Liver (tissue), 3 donors: ENCODE results near the gene MCFD2.

ENCODE experiments used
- EGR1 ChIP-seq, 2 donors: IDR thresholded peaks; 2 replicates each; pipeline ENCODE4 v1.6.1; 2016 to 2018; ENCODE audit warnings: antibody characterized with exemption in 2 of 2, low read depth in 2 of 2
- FOXA1 ChIP-seq: IDR thresholded peaks from 2 replicates; pipeline ENCODE4 v1.6.1; 2016; ENCODE audit warnings: antibody characterized with exemption
- GABPA ChIP-seq, 2 donors: IDR thresholded peaks in 1 of 2; conservative IDR thresholded peaks in 1 of 2; 2 replicates each; pipeline ENCODE4 v1.6.1; 2016; ENCODE audit warnings: antibody characterized with exemption in 2 of 2, mild to moderate bottlenecking in 1 of 2, moderate library complexity in 1 of 2
- JUND ChIP-seq, 2 donors: IDR thresholded peaks; 2 replicates each; pipeline ENCODE4 v1.6.1; 2016; ENCODE audit warnings: antibody characterized with exemption in 2 of 2
- MAX ChIP-seq: IDR thresholded peaks from 2 replicates; pipeline ENCODE4 v1.6.1; 2016; ENCODE audit warnings: antibody characterized with exemption
- RAD21 ChIP-seq, 2 donors: IDR thresholded peaks; 2 replicates each; pipeline ENCODE4 v1.6.1; 2016; ENCODE audit warnings: antibody characterized with exemption in 2 of 2, mild to moderate bottlenecking in 2 of 2
- RXRA ChIP-seq, 2 donors: IDR thresholded peaks; 2 replicates each; pipeline ENCODE4 v1.6.1; 2017 to 2018; ENCODE audit warnings: antibody characterized with exemption in 2 of 2, mild to moderate bottlenecking in 1 of 2
- SP1 ChIP-seq: IDR thresholded peaks from 2 replicates; pipeline ENCODE4 v1.6.1; 2018; ENCODE audit warnings: antibody characterized with exemption, mild to moderate bottlenecking
- TAF1 ChIP-seq: conservative IDR thresholded peaks from 2 replicates; pipeline ENCODE4 v1.6.1; 2016; ENCODE audit warnings: antibody characterized with exemption, mild to moderate bottlenecking
- YY1 ChIP-seq: IDR thresholded peaks from 2 replicates; pipeline ENCODE4 v1.6.1; 2016; ENCODE audit warnings: antibody characterized with exemption, mild to moderate bottlenecking
- ZBTB33 ChIP-seq: IDR thresholded peaks from 2 replicates; pipeline ENCODE4 v1.6.1; 2016; ENCODE audit warnings: antibody characterized with exemption
- TF ChIP-seq, protein P1 (sequence below): fragments of 150-350 bp; IDR thresholded peaks from 2 replicates; pipeline ENCODE4 v1.5.1; 2017; ENCODE audit warnings: improper control_type of control experiment, low read depth, low read length; ENCODE audit not compliant: missing input control
- TF ChIP-seq, protein P2 (sequence below): IDR thresholded peaks from 2 replicates; pipeline ENCODE4 v1.6.1; 2016; ENCODE audit warnings: antibody characterized with exemption
- TF ChIP-seq, protein P3 (sequence below): IDR thresholded peaks from 2 replicates; pipeline ENCODE4 v1.6.1; 2016; ENCODE audit warnings: antibody characterized with exemption, mild to moderate bottlenecking
- donor health status: healthy.
- donor health status: healthy.

DNA sequence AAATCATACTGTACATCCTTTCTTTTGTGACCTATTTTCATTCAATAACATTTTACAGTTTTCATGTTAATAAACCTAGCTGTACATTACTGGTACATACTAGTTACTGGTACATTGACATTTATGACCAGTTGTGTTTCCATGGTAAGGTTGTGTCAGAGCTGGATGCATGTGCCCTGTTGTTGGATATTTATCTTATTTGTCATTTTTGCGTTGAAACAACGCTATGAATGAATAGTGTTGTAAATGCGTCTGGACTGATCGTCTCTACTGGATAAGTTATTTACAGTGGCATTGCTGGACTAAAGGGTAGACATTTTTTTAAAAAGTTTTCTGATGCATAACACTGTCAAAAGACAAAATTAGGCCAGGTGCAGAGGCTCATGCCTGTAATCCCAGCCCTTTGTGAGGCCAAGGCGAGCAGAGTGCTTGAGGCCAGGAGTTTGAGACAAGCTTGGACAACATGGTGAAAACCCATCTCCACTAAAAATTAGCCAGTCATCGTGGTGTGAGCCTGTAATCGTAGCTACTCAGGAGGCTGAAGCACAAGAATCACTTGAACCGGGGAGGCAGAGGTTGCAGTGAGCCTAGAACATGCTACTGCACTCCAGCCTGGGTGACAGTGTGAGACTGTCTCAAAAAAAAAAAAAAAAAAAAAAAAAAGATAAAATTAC is 40.2 kb downstream of the MCFD2 start:
- TF ChIP-seq YY1: no peak
- TF ChIP-seq, protein P1, sequence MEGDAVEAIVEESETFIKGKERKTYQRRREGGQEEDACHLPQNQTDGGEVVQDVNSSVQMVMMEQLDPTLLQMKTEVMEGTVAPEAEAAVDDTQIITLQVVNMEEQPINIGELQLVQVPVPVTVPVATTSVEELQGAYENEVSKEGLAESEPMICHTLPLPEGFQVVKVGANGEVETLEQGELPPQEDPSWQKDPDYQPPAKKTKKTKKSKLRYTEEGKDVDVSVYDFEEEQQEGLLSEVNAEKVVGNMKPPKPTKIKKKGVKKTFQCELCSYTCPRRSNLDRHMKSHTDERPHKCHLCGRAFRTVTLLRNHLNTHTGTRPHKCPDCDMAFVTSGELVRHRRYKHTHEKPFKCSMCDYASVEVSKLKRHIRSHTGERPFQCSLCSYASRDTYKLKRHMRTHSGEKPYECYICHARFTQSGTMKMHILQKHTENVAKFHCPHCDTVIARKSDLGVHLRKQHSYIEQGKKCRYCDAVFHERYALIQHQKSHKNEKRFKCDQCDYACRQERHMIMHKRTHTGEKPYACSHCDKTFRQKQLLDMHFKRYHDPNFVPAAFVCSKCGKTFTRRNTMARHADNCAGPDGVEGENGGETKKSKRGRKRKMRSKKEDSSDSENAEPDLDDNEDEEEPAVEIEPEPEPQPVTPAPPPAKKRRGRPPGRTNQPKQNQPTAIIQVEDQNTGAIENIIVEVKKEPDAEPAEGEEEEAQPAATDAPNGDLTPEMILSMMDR: no peak
- no peak for TF ChIP-seq EGR1 (IDR thresholded peaks at IDR 0.05; ENCODE audit: low read depth in 2 of 2)
- no peak for TF ChIP-seq RAD21 (IDR thresholded peaks at IDR 0.05)
- TF ChIP-seq MAX: no peak
- no peak for TF ChIP-seq GABPA (IDR thresholded peaks at IDR 0.05 in 1 of 2, conservative IDR thresholded peaks at IDR 0.05 in 1 of 2)
- TF ChIP-seq TAF1: no peak
- TF ChIP-seq ZBTB33: no peak
- TF ChIP-seq RXRA (IDR thresholded peaks at IDR 0.05): no peak
- TF ChIP-seq, protein P2, sequence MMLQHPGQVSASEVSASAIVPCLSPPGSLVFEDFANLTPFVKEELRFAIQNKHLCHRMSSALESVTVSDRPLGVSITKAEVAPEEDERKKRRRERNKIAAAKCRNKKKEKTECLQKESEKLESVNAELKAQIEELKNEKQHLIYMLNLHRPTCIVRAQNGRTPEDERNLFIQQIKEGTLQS: no peak
- TF ChIP-seq, protein P3, sequence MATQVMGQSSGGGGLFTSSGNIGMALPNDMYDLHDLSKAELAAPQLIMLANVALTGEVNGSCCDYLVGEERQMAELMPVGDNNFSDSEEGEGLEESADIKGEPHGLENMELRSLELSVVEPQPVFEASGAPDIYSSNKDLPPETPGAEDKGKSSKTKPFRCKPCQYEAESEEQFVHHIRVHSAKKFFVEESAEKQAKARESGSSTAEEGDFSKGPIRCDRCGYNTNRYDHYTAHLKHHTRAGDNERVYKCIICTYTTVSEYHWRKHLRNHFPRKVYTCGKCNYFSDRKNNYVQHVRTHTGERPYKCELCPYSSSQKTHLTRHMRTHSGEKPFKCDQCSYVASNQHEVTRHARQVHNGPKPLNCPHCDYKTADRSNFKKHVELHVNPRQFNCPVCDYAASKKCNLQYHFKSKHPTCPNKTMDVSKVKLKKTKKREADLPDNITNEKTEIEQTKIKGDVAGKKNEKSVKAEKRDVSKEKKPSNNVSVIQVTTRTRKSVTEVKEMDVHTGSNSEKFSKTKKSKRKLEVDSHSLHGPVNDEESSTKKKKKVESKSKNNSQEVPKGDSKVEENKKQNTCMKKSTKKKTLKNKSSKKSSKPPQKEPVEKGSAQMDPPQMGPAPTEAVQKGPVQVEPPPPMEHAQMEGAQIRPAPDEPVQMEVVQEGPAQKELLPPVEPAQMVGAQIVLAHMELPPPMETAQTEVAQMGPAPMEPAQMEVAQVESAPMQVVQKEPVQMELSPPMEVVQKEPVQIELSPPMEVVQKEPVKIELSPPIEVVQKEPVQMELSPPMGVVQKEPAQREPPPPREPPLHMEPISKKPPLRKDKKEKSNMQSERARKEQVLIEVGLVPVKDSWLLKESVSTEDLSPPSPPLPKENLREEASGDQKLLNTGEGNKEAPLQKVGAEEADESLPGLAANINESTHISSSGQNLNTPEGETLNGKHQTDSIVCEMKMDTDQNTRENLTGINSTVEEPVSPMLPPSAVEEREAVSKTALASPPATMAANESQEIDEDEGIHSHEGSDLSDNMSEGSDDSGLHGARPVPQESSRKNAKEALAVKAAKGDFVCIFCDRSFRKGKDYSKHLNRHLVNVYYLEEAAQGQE: no peak
- TF ChIP-seq SP1: no peak
- no peak for TF ChIP-seq FOXA1
- no peak for TF ChIP-seq JUND (IDR thresholded peaks at IDR 0.05)
